Left lung (tissue), 10 donors: ENCODE results near the gene DCUN1D3. TPM values are rescaled to one million over a fixed set of nuclear protein-coding genes. Genes with fewer than 3 reads are reported as not detected.
"Not testable (repeated sequence)": the region's sequence is repeated elsewhere in the genome, so short reads cannot be mapped to it uniquely, and the experiment has no call there.

ENCODE experiments used
- ATAC-seq: fragments of 200-7000 bp; cut with Tn5 transposase; one replicate; pipeline ENCODE4 v1.9.1; 2020; ENCODE audit warnings: moderate library complexity
- DNase-seq, 4 donors: peaks; one replicate each; pipeline ENCODE4 v3.0.0-alpha.2; 2013 to 2020
- H3K27ac ChIP-seq, 2 donors: fragments of 200-600 bp; sonication (generic) in 1 of 2; one replicate each; pipeline versions ENCODE4 v1.5.0 to v1.8.0; 2020 to 2021
- H3K27me3 ChIP-seq, 2 donors: fragments of 200-600 bp; sonication (generic) in 1 of 2; one replicate each; pipeline versions ENCODE4 v1.5.0 to v1.8.0; 2020 to 2021
- H3K36me3 ChIP-seq, 2 donors: fragments of 200-600 bp; sonication (generic) in 1 of 2; one replicate each; pipeline versions ENCODE4 v1.5.0 to v1.8.0; 2020 to 2021
- H3K4me1 ChIP-seq, 2 donors: fragments of 200-600 bp; one replicate each; pipeline ENCODE4 v1.8.0; 2021
- H3K4me3 ChIP-seq, 2 donors: fragments of 200-600 bp; sonication (generic) in 1 of 2; one replicate each; pipeline versions ENCODE4 v1.5.0 to v1.8.0; 2020 to 2021; ENCODE audit warnings: mild to moderate bottlenecking in 1 of 2
- H3K9me3 ChIP-seq, 2 donors: fragments of 200-600 bp; sonication (generic) in 1 of 2; one replicate each; pipeline versions ENCODE4 v1.5.0 to v1.8.0; 2020 to 2021
- CTCF ChIP-seq, 2 donors: fragments of 200-600 bp; sonication (generic) in 1 of 2; IDR thresholded peaks; one replicate each; pipeline versions ENCODE4 v1.5.0 to v1.8.0; 2021; ENCODE audit warnings: antibody characterized with exemption in 2 of 2
- intact Hi-C, 2 donors: fragments of 100-400 bp; cut with DNase I; formaldehyde crosslinking; loops; one replicate each; pipeline versions ENCODE4 v1.11.2 to v1.14.2; 2022
- polyA plus RNA-seq, 6 donors: library from polyadenylated mRNA; unstranded; fragments of 120-200 nt; gene quantifications; one replicate each; pipeline ENCODE4 v1.2.1, GENCODE V29; 2013; ENCODE audit not compliant: insufficient read length in 6 of 6
- total RNA-seq, 2 donors: library from RNA; stranded (reverse); fragmentation: NEBNext Ultra II Directional; extraction: Animal tissue kit (Norgen Biotek cat#: 25700); gene quantifications; one replicate each; pipeline ENCODE4 v1.2.1, GENCODE V29; 2021
- donor health status: DM: no; HTN: yes; CAD: no.
- donor health status: DM: no; HTN: no; CAD: no.

Gene DCUN1D3
- total and polyA plus RNA-seq, 8 donors = 8.5 to 27.1 (median 9.9) TPM

GRCh38 chr16:20806168-20807050 is 93.7 kb downstream of the DCUN1D3 start, which contains the start of the genes ERI2 and REXO5:
Gene ERI2 (minus strand): TSS chr16:20806472. CDS start chr16:20806430, 42 bp downstream.
Gene REXO5 (plus strand): TSS chr16:20806527. CDS start chr16:20806954, 427 bp downstream.
- peak; percentile 94 for ATAC-seq
- intact Hi-C loops = no loop called here

GRCh38 chr16:20805684-20806167 is 94.4 kb downstream of the DCUN1D3 start:
- Histone ChIP-seq H3K27ac (peak overlapping the region; percentile 91 to 94), H3K4me1 (peaks cover 0 to 24% of the 10 kb centered on the region in 2 donors), H3K4me3 (peak overlapping the region; percentile 80 to 84)
- H3K36me3 ChIP-seq, H3K9me3 ChIP-seq, DNase-seq, H3K27me3 ChIP-seq, intact Hi-C loops: not testable (repeated sequence)
- ATAC-seq = peak; percentile 3

More at GRCh38 chr16:20806168-20807050, 93.7 kb downstream of the DCUN1D3 start, which contains the start of the genes ERI2 and REXO5:
- peaks cover 0 to 5% of the 10 kb centered on the region in 2 donors for H3K36me3 ChIP-seq
- peak within 1 kb of the TSS; percentile 91 to 94 for H3K27ac ChIP-seq
- peak; percentile 10 to 36 for TF ChIP-seq CTCF (IDR thresholded peaks at IDR 0.05)
- no peaks in the 10 kb centered on the region for H3K9me3 ChIP-seq
- DNase-seq = peak; percentile 91 to 96 (median 94)
- H3K27me3 ChIP-seq = no peaks in the 10 kb centered on the region
- peaks cover 0 to 24% of the 10 kb centered on the region in 2 donors for H3K4me1 ChIP-seq
- peak within 1 kb of the TSS; percentile 80 to 84 for H3K4me3 ChIP-seq

Other genes with a start within 250 kb of the DCUN1D3 start
- under 1 TPM; 0.21 to 0.82 TPM for gene ACSM1, start 202.7 kb downstream of the DCUN1D3 start, total RNA-seq
- 1 to 10 TPM in 4 of 6 donors, under 1 TPM in 2; 0.53 to 1.9 (median 1.2) TPM for gene ACSM1, start 202.7 kb downstream of the DCUN1D3 start, polyA plus RNA-seq
- 10 to 100 TPM; 31.0 to 32.7 TPM for gene THUMPD1, start 158.5 kb downstream of the DCUN1D3 start, total RNA-seq
- gene THUMPD1, start 158.5 kb downstream of the DCUN1D3 start, polyA plus RNA-seq = 10 to 100 TPM; 71.0 to 87.8 (median 78.1) TPM
- gene ACSM3, start 136.3 kb downstream of the DCUN1D3 start, total RNA-seq = 10 to 100 TPM; 15.7 to 16.6 TPM
- 10 to 100 TPM; 56.0 to 75.9 (median 57.9) TPM for gene ACSM3, start 136.3 kb downstream of the DCUN1D3 start, polyA plus RNA-seq
- 10 to 100 TPM; 16.3 to 19.4 TPM for gene ERI2, start 93.9 kb downstream of the DCUN1D3 start, total RNA-seq
- 10 to 100 TPM; 34.3 to 42.6 (median 35.2) TPM for gene ERI2, start 93.9 kb downstream of the DCUN1D3 start, polyA plus RNA-seq
- 1 to 10 TPM; 2.9 to 4.8 TPM for gene REXO5, start 93.8 kb downstream of the DCUN1D3 start, total RNA-seq
- gene REXO5, start 93.8 kb downstream of the DCUN1D3 start, polyA plus RNA-seq = 10 to 100 TPM in 5 of 6 donors, 1 to 10 TPM in 1; 9.0 to 16.3 (median 12.7) TPM
- 10 to 100 TPM; 28.0 to 28.7 TPM for gene LYRM1, start 413 bp upstream of the DCUN1D3 start, total RNA-seq
- gene LYRM1, start 413 bp upstream of the DCUN1D3 start, polyA plus RNA-seq = 10 to 100 TPM; 28.3 to 36.3 (median 30.2) TPM